K562 (cell line): Measurements from ENCODE around the gene FOXD3. TPM values are rescaled to one million over a fixed set of nuclear protein-coding genes. Genes with fewer than 3 reads are reported as not detected.
A peak's percentile ranks its signal among the peaks of the same experiment; 100 is the strongest.

Experiments used
- ATF1 ChIP-seq, 2 experiments: fragments of 450-650 bp in 1 of 2; IDR thresholded peaks; 2 replicates each; pipeline ENCODE4 v1.6.1; 2016; ENCODE audit warnings: missing compliant biosample characterization in 1 of 2, missing genetic modification characterization in 1 of 2
- BHLHE40 ChIP-seq: IDR thresholded peaks from 2 replicates; pipeline ENCODE4 v1.6.1; 2011; ENCODE audit warnings: low read length, improper control_type of control experiment
- ETS2 ChIP-seq: IDR thresholded peaks from 2 replicates; pipeline ENCODE4 v1.6.1; 2016; ENCODE audit warnings: borderline replicate concordance, missing genetic modification characterization, mild to moderate bottlenecking, moderate library complexity, missing compliant biosample characterization; ENCODE audit not compliant: poor library complexity, severe bottlenecking
- EWSR1 ChIP-seq: fragments of 450-650 bp; IDR thresholded peaks from 2 replicates; pipeline ENCODE4 v1.6.1; 2018; ENCODE audit warnings: borderline replicate concordance, mild to moderate bottlenecking, low read depth, moderate library complexity; ENCODE audit not compliant: partially characterized antibody
- FOXP1 ChIP-seq: sonication (generic); formaldehyde crosslinking; IDR thresholded peaks from 2 replicates; pipeline ENCODE4 v1.8.0; 2022; ENCODE audit warnings: mild to moderate bottlenecking, missing genetic modification reagents
- GATAD2B ChIP-seq: fragments of 450-650 bp; IDR thresholded peaks from 2 replicates; pipeline ENCODE4 v1.6.1; 2017; ENCODE audit warnings: mild to moderate bottlenecking, borderline replicate concordance
- HIVEP1 ChIP-seq: fragments of 250-450 bp; sonication (Bioruptor Pico); IDR thresholded peaks from 2 replicates; pipeline ENCODE4 v1.4.0; 2020; ENCODE audit warnings: mild to moderate bottlenecking
- KAT7 ChIP-seq: sonication (generic); formaldehyde crosslinking; IDR thresholded peaks from 2 replicates; pipeline ENCODE4 v1.8.0; 2022; ENCODE audit warnings: missing genetic modification reagents, mild to moderate bottlenecking, borderline replicate concordance
- MECOM ChIP-seq: fragments of 250-450 bp; sonication (Bioruptor Pico); IDR thresholded peaks from 2 replicates; pipeline ENCODE4 v1.8.0; 2022; ENCODE audit warnings: inconsistent platforms
- NFE2 ChIP-seq: IDR thresholded peaks from 2 replicates; pipeline ENCODE4 v1.6.1; 2014; ENCODE audit warnings: antibody characterized with exemption, low read depth
- NR2F6 ChIP-seq: fragments of 450-650 bp; formaldehyde crosslinking; IDR thresholded peaks from 2 replicates; pipeline ENCODE4 v1.4.0; 2020; ENCODE audit warnings: mild to moderate bottlenecking
- PTTG1 ChIP-seq: fragments of 450-650 bp; IDR thresholded peaks from 2 replicates; pipeline ENCODE4 v1.6.1; 2016; ENCODE audit warnings: low read depth, mild to moderate bottlenecking, missing genetic modification characterization, missing compliant biosample characterization
- SLC30A9 ChIP-seq: fragments of 250-450 bp; sonication (Bioruptor Pico); IDR thresholded peaks from 2 replicates; pipeline ENCODE4 v1.8.0; 2022; ENCODE audit warnings: mild to moderate bottlenecking, moderate library complexity
- SRSF3 ChIP-seq: fragments of 200-400 bp; formaldehyde crosslinking; IDR thresholded peaks from 2 replicates; pipeline ENCODE4 v1.6.1; 2016; ENCODE audit warnings: mild to moderate bottlenecking, low read length, moderate library complexity; ENCODE audit not compliant: insufficient read depth
- SUPT5H ChIP-seq: fragments of 450-650 bp; IDR thresholded peaks from 2 replicates; pipeline ENCODE4 v1.6.1; 2016
- TBP ChIP-seq: optimal IDR thresholded peaks from 2 replicates; pipeline ENCODE3; 2011; ENCODE audit warnings: low read depth, low read length, improper control_type of control experiment
- ZBTB7A ChIP-seq: IDR thresholded peaks from 2 replicates; pipeline ENCODE4 v1.6.1; 2011; ENCODE audit warnings: low read depth, mild to moderate bottlenecking, low read length, moderate library complexity, borderline replicate concordance; ENCODE audit not compliant: control insufficient read depth
- ZNF79 ChIP-seq: fragments of 250-450 bp; sonication (Bioruptor Pico); IDR thresholded peaks from 2 replicates; pipeline ENCODE4 v1.4.0; 2020; ENCODE audit warnings: low read depth, mild to moderate bottlenecking, moderate library complexity
- polyA plus RNA-seq, 8 experiments: library from polyadenylated mRNA; depleted of rRNA in 4 of 8; stranded (reverse) in 5 of 8; unstranded in 3 of 8; fragments of >200 nt; fragmentation: Nextera tagmentation in 2 of 8; fragmentation: Illumina TruSeq in 1 of 8; extraction: Ambion mirVana in 2 of 8; extraction: Trizol in 1 of 8; gene quantifications; 2 replicates each; pipeline versions ENCODE4 v1.2.1 to v1.2.3, GENCODE V29; 2011 to 2014; ENCODE audit warnings: inconsistent platforms in 1 of 8, missing spikeins in 1 of 8
- total RNA-seq, 7 experiments: library from RNA; depleted of rRNA in 6 of 7; stranded (reverse); fragments of >200 nt in 6 of 7; fragmentation: Illumina TruSeq in 2 of 7; extraction: Trizol in 2 of 7; gene quantifications; 2 replicates each; pipeline versions ENCODE4 v1.2.1 to v1.2.3, GENCODE V29; 2011 to 2021; ENCODE audit warnings: low replicate concordance in 1 of 7
- TF ChIP-seq, protein P1 (sequence below): sonication (generic); formaldehyde crosslinking; IDR thresholded peaks from 2 replicates; pipeline ENCODE4 v1.8.1; 2023; ENCODE audit warnings: mild to moderate bottlenecking, missing genetic modification reagents
- TF ChIP-seq, protein P2 (sequence below): sonication (generic); formaldehyde crosslinking; IDR thresholded peaks from 2 replicates; pipeline ENCODE4 v1.5.0; 2020; ENCODE audit warnings: missing genetic modification reagents
- TF ChIP-seq, protein P3 (sequence below): fragments of 250-450 bp; sonication (Bioruptor Pico); IDR thresholded peaks from 2 replicates; pipeline ENCODE4 v1.5.0; 2020; ENCODE audit warnings: mild to moderate bottlenecking
- TF ChIP-seq, protein P4 (sequence below): conservative IDR thresholded peaks from 2 replicates; pipeline ENCODE4 v1.6.1; 2011; ENCODE audit warnings: low read depth, mild to moderate bottlenecking, low read length; ENCODE audit not compliant: control insufficient read depth

The FOXD3 gene
- total and polyA plus RNA-seq, 9 of the 15 experiments (the other 6 are each of a cell fraction or from before 2014, with no cell fraction given), result 0.06 to 0.45 (median 0.10) TPM; not detected in 2

DNA sequence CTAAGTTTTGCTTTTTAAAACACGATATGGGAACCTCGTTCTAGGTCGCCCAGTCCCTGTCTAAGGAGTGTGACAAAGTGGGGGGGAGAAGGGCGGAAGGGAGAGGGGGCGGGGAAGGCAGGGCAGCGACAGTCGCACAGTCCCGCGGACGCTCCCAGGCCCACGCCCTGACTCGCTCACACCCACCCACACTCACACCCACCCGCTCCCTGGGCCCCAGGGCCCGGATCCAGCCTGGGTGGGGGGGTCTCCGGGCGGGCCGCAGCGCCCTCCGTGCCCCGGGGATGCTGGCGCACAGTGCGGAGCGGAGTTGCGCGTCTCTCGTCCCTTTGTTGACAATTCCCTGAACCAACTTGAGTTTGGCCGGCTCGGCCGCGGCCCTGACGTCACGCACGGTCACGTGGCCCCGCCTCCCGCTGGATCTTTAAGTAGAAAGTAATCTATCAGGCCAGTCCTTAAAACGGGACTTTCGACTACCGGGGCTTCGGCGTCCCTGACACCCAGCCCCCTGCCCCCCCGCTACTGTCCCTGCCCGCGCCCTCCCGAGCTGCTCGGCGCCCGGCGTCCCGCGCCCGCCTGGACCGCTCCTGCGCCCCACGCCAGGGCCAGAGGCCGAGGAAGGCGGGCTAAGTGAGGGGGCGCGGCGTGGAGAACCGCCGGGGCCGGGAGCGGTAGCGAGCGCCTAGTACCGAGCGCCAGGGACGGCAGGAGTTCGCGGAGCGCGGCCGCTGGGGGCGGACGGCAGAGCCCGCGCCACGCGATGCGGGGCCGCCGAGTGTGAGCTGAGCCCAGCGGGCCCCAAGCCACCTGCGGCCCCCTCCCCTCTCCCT lies at the start of gene FOXD3 (continued):
- TF ChIP-seq NFE2 (no peak), MECOM (CRISPR knock-in tag) (no peak), SLC30A9 (CRISPR knock-in tag) (no peak), BHLHE40 (peak; percentile 77), HIVEP1 (CRISPR knock-in tag) (no peak), KAT7 (no peak), SRSF3 (no peak), PTTG1 (tag) (no peak), SUPT5H (no peak), EWSR1 (no peak), ZNF79 (CRISPR knock-in tag) (no peak), FOXP1 (CRISPR knock-in tag) (no peak), ETS2 (tag) (no peak), ZBTB7A (peak; percentile 40; the same call in 1 of the 2 replicates), GATAD2B (no peak), ATF1 (CRISPR knock-in tag; IDR thresholded peaks at IDR 0.05) (peak; percentile 36; the same call in 1 of the 2 replicates), ATF1 (tag; IDR thresholded peaks at IDR 0.05) (peak; percentile 95), TBP (no peak), NR2F6 (CRISPR knock-in tag) (no peak)
- TF ChIP-seq, protein P1, sequence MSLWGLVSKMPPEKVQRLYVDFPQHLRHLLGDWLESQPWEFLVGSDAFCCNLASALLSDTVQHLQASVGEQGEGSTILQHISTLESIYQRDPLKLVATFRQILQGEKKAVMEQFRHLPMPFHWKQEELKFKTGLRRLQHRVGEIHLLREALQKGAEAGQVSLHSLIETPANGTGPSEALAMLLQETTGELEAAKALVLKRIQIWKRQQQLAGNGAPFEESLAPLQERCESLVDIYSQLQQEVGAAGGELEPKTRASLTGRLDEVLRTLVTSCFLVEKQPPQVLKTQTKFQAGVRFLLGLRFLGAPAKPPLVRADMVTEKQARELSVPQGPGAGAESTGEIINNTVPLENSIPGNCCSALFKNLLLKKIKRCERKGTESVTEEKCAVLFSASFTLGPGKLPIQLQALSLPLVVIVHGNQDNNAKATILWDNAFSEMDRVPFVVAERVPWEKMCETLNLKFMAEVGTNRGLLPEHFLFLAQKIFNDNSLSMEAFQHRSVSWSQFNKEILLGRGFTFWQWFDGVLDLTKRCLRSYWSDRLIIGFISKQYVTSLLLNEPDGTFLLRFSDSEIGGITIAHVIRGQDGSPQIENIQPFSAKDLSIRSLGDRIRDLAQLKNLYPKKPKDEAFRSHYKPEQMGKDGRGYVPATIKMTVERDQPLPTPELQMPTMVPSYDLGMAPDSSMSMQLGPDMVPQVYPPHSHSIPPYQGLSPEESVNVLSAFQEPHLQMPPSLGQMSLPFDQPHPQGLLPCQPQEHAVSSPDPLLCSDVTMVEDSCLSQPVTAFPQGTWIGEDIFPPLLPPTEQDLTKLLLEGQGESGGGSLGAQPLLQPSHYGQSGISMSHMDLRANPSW (CRISPR knock-in tag), result 0 out of 2 replicates have a peak, but pooled peaks have one; percentile 53
- TF ChIP-seq, protein P2, sequence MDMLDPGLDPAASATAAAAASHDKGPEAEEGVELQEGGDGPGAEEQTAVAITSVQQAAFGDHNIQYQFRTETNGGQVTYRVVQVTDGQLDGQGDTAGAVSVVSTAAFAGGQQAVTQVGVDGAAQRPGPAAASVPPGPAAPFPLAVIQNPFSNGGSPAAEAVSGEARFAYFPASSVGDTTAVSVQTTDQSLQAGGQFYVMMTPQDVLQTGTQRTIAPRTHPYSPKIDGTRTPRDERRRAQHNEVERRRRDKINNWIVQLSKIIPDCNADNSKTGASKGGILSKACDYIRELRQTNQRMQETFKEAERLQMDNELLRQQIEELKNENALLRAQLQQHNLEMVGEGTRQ (CRISPR knock-in tag), result peak; percentile 95
- TF ChIP-seq, protein P3, sequence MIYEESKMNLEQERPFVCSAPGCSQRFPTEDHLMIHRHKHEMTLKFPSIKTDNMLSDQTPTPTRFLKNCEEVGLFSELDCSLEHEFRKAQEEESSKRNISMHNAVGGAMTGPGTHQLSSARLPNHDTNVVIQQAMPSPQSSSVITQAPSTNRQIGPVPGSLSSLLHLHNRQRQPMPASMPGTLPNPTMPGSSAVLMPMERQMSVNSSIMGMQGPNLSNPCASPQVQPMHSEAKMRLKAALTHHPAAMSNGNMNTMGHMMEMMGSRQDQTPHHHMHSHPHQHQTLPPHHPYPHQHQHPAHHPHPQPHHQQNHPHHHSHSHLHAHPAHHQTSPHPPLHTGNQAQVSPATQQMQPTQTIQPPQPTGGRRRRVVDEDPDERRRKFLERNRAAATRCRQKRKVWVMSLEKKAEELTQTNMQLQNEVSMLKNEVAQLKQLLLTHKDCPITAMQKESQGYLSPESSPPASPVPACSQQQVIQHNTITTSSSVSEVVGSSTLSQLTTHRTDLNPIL (CRISPR knock-in tag), result no peak
- TF ChIP-seq, protein P4, sequence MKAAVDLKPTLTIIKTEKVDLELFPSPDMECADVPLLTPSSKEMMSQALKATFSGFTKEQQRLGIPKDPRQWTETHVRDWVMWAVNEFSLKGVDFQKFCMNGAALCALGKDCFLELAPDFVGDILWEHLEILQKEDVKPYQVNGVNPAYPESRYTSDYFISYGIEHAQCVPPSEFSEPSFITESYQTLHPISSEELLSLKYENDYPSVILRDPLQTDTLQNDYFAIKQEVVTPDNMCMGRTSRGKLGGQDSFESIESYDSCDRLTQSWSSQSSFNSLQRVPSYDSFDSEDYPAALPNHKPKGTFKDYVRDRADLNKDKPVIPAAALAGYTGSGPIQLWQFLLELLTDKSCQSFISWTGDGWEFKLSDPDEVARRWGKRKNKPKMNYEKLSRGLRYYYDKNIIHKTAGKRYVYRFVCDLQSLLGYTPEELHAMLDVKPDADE, result no peak
